GM12878 (cell line): Measurements from ENCODE around the gene KATNB1.

Experiments used
- CHD4 ChIP-seq: fragments of 200-600 bp; sonication (generic); IDR thresholded peaks from 2 replicates; pipeline ENCODE4 v1.6.1; 2016; ENCODE audit warnings: mild to moderate bottlenecking
- FOXK2 ChIP-seq: fragments of 450-650 bp; IDR thresholded peaks from 2 replicates; pipeline ENCODE4 v1.6.1; 2017; ENCODE audit warnings: mild to moderate bottlenecking, moderate library complexity
- JUND ChIP-seq: IDR thresholded peaks from 2 replicates; pipeline ENCODE4 v1.6.1; 2012; ENCODE audit warnings: low read depth, mild to moderate bottlenecking, low read length, improper control_type of control experiment, moderate library complexity
- POLR2A ChIP-seq: IDR thresholded peaks from 2 replicates; pipeline ENCODE4 v1.6.1; 2011; ENCODE audit warnings: low read depth, mild to moderate bottlenecking, low read length
- SRF ChIP-seq, 2 experiments: IDR thresholded peaks; 2 replicates each; pipeline ENCODE4 v1.6.1; 2011; ENCODE audit warnings: low read depth in 2 of 2, low read length in 2 of 2, mild to moderate bottlenecking in 1 of 2, moderate library complexity in 1 of 2
- SUZ12 ChIP-seq: fragments of 200-600 bp; sonication (generic); IDR thresholded peaks from one replicate; pipeline ENCODE4 v1.6.1; 2018; ENCODE audit warnings: antibody characterized with exemption, mild to moderate bottlenecking; ENCODE audit not compliant: unreplicated experiment
- ZBED1 ChIP-seq: IDR thresholded peaks from 2 replicates; pipeline ENCODE4 v1.6.1; 2016; ENCODE audit warnings: borderline replicate concordance
- TF ChIP-seq, protein P1 (sequence below): IDR thresholded peaks from 2 replicates; pipeline ENCODE4 v1.6.1; 2011; ENCODE audit warnings: borderline replicate concordance, low read depth, mild to moderate bottlenecking, moderate library complexity, mixed read lengths, low read length; ENCODE audit not compliant: insufficient read depth; ENCODE audit errors: extremely low read length
- TF ChIP-seq, protein P2 (sequence below), 3 experiments: IDR thresholded peaks in 2 of 3; conservative IDR thresholded peaks in 1 of 3; 2 replicates each; pipeline ENCODE4 v1.5.1; 2011; ENCODE audit warnings: low read depth in 3 of 3, low read length in 3 of 3, mild to moderate bottlenecking in 3 of 3, control low read depth in 2 of 3, moderate library complexity in 2 of 3, inconsistent platforms in 1 of 3, mixed read lengths in 1 of 3; ENCODE audit not compliant: control insufficient read depth in 2 of 3, insufficient read depth in 1 of 3; ENCODE audit errors: extremely low read depth in 1 of 3
- TF ChIP-seq, protein P3 (sequence below): fragments of 450-650 bp; IDR thresholded peaks from 2 replicates; pipeline ENCODE4 v1.6.1; 2014; ENCODE audit warnings: mild to moderate bottlenecking

DNA sequence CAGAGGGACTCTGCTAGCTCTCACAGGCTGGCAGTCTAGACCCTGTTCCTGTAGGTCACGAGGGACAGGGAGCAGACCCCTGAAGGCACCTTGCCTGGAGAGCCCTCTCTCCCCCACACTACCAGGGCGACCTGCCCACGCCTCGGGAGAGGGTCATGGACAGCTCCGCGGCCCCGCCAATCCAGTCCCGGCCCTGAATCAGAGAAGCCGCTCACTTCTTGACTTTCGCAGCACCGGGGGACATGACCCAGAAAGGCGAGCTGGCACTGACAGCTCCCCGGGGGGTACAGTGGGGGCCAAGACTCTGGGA lies 61.6 kb downstream of the KATNB1 start:
- TF ChIP-seq CHD4 = no peak
- TF ChIP-seq, protein P1, sequence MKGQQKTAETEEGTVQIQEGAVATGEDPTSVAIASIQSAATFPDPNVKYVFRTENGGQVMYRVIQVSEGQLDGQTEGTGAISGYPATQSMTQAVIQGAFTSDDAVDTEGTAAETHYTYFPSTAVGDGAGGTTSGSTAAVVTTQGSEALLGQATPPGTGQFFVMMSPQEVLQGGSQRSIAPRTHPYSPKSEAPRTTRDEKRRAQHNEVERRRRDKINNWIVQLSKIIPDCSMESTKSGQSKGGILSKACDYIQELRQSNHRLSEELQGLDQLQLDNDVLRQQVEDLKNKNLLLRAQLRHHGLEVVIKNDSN = no peak
- TF ChIP-seq JUND = no peak
- TF ChIP-seq ZBED1 = no peak
- no peak for TF ChIP-seq POLR2A
- no peak for TF ChIP-seq SRF (IDR thresholded peaks at IDR 0.05; ENCODE audit: low read depth in 2 of 2, low read length in 2 of 2)
- TF ChIP-seq, protein P2, sequence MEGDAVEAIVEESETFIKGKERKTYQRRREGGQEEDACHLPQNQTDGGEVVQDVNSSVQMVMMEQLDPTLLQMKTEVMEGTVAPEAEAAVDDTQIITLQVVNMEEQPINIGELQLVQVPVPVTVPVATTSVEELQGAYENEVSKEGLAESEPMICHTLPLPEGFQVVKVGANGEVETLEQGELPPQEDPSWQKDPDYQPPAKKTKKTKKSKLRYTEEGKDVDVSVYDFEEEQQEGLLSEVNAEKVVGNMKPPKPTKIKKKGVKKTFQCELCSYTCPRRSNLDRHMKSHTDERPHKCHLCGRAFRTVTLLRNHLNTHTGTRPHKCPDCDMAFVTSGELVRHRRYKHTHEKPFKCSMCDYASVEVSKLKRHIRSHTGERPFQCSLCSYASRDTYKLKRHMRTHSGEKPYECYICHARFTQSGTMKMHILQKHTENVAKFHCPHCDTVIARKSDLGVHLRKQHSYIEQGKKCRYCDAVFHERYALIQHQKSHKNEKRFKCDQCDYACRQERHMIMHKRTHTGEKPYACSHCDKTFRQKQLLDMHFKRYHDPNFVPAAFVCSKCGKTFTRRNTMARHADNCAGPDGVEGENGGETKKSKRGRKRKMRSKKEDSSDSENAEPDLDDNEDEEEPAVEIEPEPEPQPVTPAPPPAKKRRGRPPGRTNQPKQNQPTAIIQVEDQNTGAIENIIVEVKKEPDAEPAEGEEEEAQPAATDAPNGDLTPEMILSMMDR (IDR thresholded peaks at IDR 0.05 in 2 of 3, conservative IDR thresholded peaks at IDR 0.05 in 1 of 3; ENCODE audit: control insufficient read depth in 2 of 3, extremely low read depth in 1 of 3, insufficient read depth in 1 of 3, low read depth in 3 of 3, low read length in 3 of 3) = no peak
- TF ChIP-seq, protein P3, sequence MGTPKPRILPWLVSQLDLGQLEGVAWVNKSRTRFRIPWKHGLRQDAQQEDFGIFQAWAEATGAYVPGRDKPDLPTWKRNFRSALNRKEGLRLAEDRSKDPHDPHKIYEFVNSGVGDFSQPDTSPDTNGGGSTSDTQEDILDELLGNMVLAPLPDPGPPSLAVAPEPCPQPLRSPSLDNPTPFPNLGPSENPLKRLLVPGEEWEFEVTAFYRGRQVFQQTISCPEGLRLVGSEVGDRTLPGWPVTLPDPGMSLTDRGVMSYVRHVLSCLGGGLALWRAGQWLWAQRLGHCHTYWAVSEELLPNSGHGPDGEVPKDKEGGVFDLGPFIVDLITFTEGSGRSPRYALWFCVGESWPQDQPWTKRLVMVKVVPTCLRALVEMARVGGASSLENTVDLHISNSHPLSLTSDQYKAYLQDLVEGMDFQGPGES = no peak
- TF ChIP-seq SUZ12 = no peak
- TF ChIP-seq FOXK2 = no peak
